HEK293 (cell line): ENCODE data around the gene IL17C.

Experiments
- ATF2 ChIP-seq: fragments of 450-650 bp; formaldehyde crosslinking; IDR thresholded peaks from 2 replicates; pipeline ENCODE4 v1.5.1; 2016; ENCODE audit warnings: missing biosample characterization, missing genetic modification characterization, low read depth
- CTCF ChIP-seq: fragments of 450-650 bp; formaldehyde crosslinking; IDR thresholded peaks from 2 replicates; pipeline ENCODE4 v1.5.1; 2016; ENCODE audit warnings: missing biosample characterization, missing genetic modification characterization
- HOXA7 ChIP-seq: sonication (generic); formaldehyde crosslinking; IDR thresholded peaks from 2 replicates; pipeline ENCODE4 v1.8.1; 2022; ENCODE audit warnings: missing genetic modification reagents, borderline replicate concordance
- ZFP37 ChIP-seq: fragments of 450-650 bp; formaldehyde crosslinking; IDR thresholded peaks from 2 replicates; pipeline ENCODE4 v1.5.1; 2016; ENCODE audit warnings: missing biosample characterization, missing genetic modification characterization

- TF ChIP-seq ATF2 (tag by site-specific recombination) (no peak), HOXA7 (CRISPR knock-in tag) (no peak), ZFP37 (tag by site-specific recombination) (no peak), CTCF (tag by site-specific recombination) (no peak)
These were observed 39.2 kb upstream of the IL17C start for GRCh38 chr16:88599092-88599733.
